ENCODE data around the gene GIMD1.
"Not testable (repeated sequence)": the region's sequence is repeated elsewhere in the genome, so short reads cannot be mapped to it uniquely, and the experiment has no call there.

GIMD1 gene

GRCh38 chr4:106368678-106369077 lies at the start of gene GIMD1:
GIMD1 (minus strand) TSS chr4:106368778; CDS start chr4:106367435, 1,343 bp downstream.
- DNase-seq (ENCODE audit: low spot score): no peak

GRCh38 chr4:106414366-106414765 lies 45.8 kb upstream of the GIMD1 start:
- DNase-seq (ENCODE audit: low spot score): no peak

- DNase-seq (ENCODE audit: low spot score): no peak
These were observed 41.6 kb upstream of the GIMD1 start for GRCh38 chr4:106409901-106410889.

- DNase-seq (ENCODE audit: low spot score): not testable (repeated sequence)
These were observed 39.4 kb upstream of the GIMD1 start for GRCh38 chr4:106408004-106408403.

GRCh38 chr4:106401157-106401556 lies 32.6 kb upstream of the GIMD1 start:
- no peak for DNase-seq (ENCODE audit: low spot score)

GRCh38 chr4:106398898-106399297 lies 30.3 kb upstream of the GIMD1 start:
- not testable (repeated sequence) for DNase-seq (ENCODE audit: low spot score)

- no peak for DNase-seq (ENCODE audit: low spot score)
These were observed 27.0 kb upstream of the GIMD1 start for GRCh38 chr4:106395582-106395981.

- no peak for DNase-seq (ENCODE audit: low spot score)
These were observed 17.3 kb upstream of the GIMD1 start for GRCh38 chr4:106385853-106386393.

- DNase-seq (ENCODE audit: low spot score): no peak
These were observed 16.3 kb upstream of the GIMD1 start for GRCh38 chr4:106384878-106385277.

- DNase-seq (ENCODE audit: low spot score): no peak
These were observed 11.6 kb upstream of the GIMD1 start for GRCh38 chr4:106380179-106380578.

- DNase-seq (ENCODE audit: low spot score): no peak
These were observed 4.4 kb upstream of the GIMD1 start for GRCh38 chr4:106373026-106373425.

GRCh38 chr4:106371161-106371560 lies 2.6 kb upstream of the GIMD1 start:
- no peak for DNase-seq (ENCODE audit: low spot score)

GRCh38 chr4:106370214-106370613 lies 1.6 kb upstream of the GIMD1 start:
- DNase-seq (ENCODE audit: low spot score): no peak

- DNase-seq (ENCODE audit: low spot score): peak; percentile 3
These were observed 980 bp upstream of the GIMD1 start for GRCh38 chr4:106369456-106370060.

- no peak for DNase-seq (ENCODE audit: low spot score)
These were observed 1.5 kb downstream of the GIMD1 start for GRCh38 chr4:106367072-106367471.

- no peak for DNase-seq (ENCODE audit: low spot score)
These were observed 2.6 kb downstream of the GIMD1 start for GRCh38 chr4:106366026-106366425.

- DNase-seq (ENCODE audit: low spot score): no peak
These were observed 3.0 kb downstream of the GIMD1 start for GRCh38 chr4:106365613-106366012.

- DNase-seq (ENCODE audit: low spot score): no peak
These were observed 4.3 kb downstream of the GIMD1 start for GRCh38 chr4:106364282-106364681.

- DNase-seq (ENCODE audit: low spot score): no peak
These were observed 6.3 kb downstream of the GIMD1 start for GRCh38 chr4:106362086-106362825.

GRCh38 chr4:106358899-106359298 lies 9.7 kb downstream of the GIMD1 start:
- DNase-seq (ENCODE audit: low spot score): no peak

- DNase-seq (ENCODE audit: low spot score): no peak
These were observed 13.4 kb downstream of the GIMD1 start for GRCh38 chr4:106355193-106355592.

- no peak for DNase-seq (ENCODE audit: low spot score)
These were observed 14.8 kb downstream of the GIMD1 start for GRCh38 chr4:106353786-106354185.

Measured in CD4-positive, alpha-beta T cell treated with Interleukin-6 at 100 ng/mL for 8 hours (primary cell).